AG09309 (cell line): Measurements from ENCODE around the gene RIPK4.

Experiments used
- DNase-seq: peaks from one replicate; pipeline ENCODE4 v3.0.0-alpha.2; 2010; ENCODE audit warnings: low read depth
- H3K4me3 ChIP-seq: 2 replicates; pipeline ENCODE4 v1.5.1; 2011; ENCODE audit warnings: mild to moderate bottlenecking, low read depth, low read length, moderate library complexity; ENCODE audit not compliant: control insufficient read depth
- TF ChIP-seq, protein P1 (sequence below): IDR thresholded peaks from 2 replicates; pipeline ENCODE4 v1.5.1; 2011; ENCODE audit warnings: mild to moderate bottlenecking, low read depth, low read length, inconsistent platforms; ENCODE audit not compliant: insufficient read depth, control insufficient read depth; ENCODE audit errors: missing control alignments

Gene RIPK4

DNA sequence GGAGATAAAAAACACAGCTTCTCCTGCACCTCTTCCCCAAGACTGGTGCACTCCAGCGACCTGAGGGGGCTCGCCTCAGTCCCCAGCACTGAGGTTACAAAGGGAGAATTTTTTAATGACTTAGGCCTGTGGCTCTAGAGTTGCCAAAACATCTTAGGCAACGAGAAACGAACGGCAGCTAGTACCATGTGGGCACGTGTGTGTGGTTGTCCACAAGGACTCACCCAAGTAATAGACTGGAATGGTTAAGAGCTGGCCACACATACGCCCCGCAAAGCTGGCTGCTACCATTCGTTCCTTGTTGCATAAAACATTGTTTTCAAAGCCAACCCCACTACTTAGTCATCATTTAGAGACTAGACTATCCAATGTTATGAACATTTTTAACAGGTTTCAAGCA lies 26.9 kb downstream of the RIPK4 start:
- no peak overlapping the region for H3K4me3 ChIP-seq
- TF ChIP-seq, protein P1, sequence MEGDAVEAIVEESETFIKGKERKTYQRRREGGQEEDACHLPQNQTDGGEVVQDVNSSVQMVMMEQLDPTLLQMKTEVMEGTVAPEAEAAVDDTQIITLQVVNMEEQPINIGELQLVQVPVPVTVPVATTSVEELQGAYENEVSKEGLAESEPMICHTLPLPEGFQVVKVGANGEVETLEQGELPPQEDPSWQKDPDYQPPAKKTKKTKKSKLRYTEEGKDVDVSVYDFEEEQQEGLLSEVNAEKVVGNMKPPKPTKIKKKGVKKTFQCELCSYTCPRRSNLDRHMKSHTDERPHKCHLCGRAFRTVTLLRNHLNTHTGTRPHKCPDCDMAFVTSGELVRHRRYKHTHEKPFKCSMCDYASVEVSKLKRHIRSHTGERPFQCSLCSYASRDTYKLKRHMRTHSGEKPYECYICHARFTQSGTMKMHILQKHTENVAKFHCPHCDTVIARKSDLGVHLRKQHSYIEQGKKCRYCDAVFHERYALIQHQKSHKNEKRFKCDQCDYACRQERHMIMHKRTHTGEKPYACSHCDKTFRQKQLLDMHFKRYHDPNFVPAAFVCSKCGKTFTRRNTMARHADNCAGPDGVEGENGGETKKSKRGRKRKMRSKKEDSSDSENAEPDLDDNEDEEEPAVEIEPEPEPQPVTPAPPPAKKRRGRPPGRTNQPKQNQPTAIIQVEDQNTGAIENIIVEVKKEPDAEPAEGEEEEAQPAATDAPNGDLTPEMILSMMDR: no peak
- peak; percentile 17 for DNase-seq

DNA sequence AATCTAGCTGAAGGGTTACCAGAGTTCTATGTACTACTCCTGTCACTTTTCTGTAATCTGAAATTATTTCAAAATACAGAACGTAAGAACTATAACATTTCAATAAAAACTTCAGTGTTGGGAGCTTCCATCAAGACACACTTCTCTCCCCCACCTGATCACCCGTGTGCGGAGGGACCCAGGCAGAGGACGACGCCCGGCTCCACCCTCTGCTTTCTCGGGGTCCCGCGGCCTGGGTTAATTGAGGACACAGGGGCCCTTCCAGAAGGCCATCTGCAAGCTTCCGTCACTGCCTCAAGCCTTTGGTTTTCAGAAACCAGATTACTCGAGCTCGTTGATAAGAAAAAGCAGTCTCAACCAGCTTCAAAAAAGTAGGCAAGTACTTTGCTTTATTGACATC lies 27.8 kb downstream of the RIPK4 start:
- no peak overlapping the region for H3K4me3 ChIP-seq
- no peak for DNase-seq
- TF ChIP-seq, protein P1: no peak

DNA sequence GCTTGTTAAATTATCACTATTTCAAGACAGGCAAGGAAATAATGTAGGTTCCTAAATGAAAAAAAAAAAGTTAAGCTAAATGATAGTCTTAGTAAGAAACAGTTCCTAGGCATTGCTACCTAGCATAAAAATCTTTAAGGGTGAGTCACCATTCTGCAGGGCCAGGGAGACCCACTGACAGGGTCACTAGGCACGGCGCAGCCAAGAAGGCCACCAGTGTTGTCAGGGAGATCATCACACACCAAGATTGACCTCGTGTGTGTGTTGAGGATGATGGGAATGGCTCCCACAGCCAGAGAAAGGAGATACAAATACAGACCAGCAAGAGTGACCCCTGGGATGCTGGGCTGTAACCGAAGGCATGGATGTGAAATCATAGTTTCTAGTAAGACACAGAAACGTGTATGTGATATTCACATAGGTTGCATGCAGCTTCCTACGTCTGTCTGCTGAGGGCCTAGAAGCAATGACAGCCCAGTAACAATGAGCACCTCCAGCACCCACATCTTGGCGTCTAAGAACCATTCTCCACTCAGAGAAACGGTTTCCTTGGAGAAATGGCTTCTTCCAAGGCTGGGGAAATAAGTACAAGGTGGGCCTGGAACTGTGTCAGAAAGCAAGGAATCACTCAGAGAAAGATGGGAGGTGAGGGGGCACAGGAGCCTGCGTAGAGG lies 29.1 kb downstream of the RIPK4 start:
- TF ChIP-seq, protein P1: no peak
- no peak overlapping the region for H3K4me3 ChIP-seq
- DNase-seq: no peak

DNA sequence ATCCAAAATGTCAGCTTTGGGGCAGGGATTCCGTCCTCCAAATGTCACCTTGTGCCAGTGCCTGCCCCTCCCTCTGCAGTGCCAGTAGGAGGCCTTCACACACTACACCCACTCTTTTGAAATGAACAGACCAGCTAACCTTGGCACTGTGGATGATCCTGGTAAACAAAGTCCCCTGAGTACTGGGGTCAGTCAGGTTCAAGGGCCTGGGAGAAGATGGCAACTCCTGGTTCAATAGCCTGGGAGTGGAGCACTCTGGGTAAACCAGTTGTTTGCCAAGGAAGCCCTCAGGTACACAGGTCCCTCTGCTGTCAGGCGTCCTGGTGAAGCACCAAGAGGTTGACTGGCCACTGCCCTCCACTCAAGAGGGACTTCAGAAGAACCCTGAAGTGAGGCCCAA lies 30.4 kb downstream of the RIPK4 start:
- no peak for DNase-seq
- TF ChIP-seq, protein P1: no peak
- H3K4me3 ChIP-seq: no peak overlapping the region

DNA sequence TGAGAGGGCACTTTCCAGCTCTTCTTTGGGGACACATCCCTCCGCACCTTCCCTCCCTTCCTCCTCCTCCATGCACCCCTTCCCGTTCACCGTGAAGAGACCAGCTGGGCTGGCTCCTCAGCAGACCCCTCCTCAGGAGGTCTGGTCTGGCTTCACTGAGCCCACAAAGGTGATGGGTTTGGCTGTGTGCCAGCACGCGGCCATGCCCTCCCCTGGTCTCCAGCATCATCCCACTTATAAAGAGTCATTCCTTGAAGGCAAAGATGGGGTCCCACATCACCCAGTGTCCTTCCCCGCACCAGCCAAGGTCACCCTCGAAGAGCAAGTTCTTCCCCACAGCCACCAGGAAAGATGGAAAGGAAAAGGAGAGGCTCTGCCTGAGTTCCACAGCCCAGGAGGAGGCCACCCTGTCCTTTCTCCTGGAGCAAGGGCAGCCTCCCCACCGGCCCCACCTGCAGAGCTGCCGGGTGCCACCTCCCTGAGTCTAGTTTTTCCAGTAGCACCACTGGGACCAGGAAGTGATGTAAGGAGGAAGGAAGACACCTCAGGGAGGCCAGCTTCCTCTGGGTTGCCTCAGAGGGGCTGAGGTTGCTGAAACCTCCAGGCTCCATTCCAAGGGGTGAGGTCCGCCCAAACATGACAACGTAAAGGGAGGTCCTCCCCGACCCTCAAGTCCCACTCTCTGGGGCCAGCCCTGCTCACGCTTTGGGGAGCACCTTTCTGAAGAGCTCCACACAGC lies 32.7 kb downstream of the RIPK4 start:
- no peak overlapping the region for H3K4me3 ChIP-seq
- TF ChIP-seq, protein P1: no peak
- DNase-seq: no peak

DNA sequence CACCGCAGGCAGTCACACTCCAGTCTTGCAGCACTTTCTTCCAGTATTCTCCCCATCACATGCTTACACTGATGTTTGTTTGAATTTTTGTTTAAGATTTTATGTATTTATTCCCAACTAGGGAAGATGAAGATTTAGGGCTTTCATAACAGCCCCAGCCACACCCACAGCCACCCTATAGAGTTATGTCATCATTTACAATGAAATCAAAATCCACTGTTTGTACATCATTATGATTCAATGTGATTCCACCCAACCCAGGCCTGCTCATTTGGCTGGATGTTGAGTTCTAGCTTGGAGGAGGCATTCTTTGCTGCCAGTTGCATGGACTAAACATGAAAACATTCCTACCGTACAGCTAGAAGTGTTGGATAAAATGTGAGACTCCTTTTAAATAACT lies 35.8 kb downstream of the RIPK4 start:
- no peak for DNase-seq
- no peak overlapping the region for H3K4me3 ChIP-seq
- TF ChIP-seq, protein P1: no peak
